Skin of body (tissue), 2 donors: ENCODE results near the gene SNX21. TPM values are rescaled to one million over a fixed set of nuclear protein-coding genes. Genes with fewer than 3 reads are reported as not detected.

Source experiments
- DNase-seq: peaks from one replicate; lab custom pipeline; 2025; lab: John Stamatoyannopoulos, UW
- total RNA-seq: library from RNA; depleted of rRNA; stranded (reverse); fragments of >200 nt; gene quantifications from one replicate; pipeline ENCODE4 v1.2.3, GENCODE V29; 2014

SNX21 gene
- total RNA-seq, 1 donor from 2014 or later: 22.8 TPM

- peak; percentile 41 for DNase-seq
Observed at GRCh38 chr20:45878076-45878761, 44.6 kb downstream of the SNX21 start.

GRCh38 chr20:45880988-45881788 lies 47.6 kb downstream of the SNX21 start, which contains the start of gene ZSWIM1:
Gene ZSWIM1 (plus strand): TSS chr20:45881227. CDS start chr20:45882593, 1,366 bp downstream.
- DNase-seq: peak; percentile 99

- DNase-seq: no peak
Observed at GRCh38 chr20:45882469-45883099, 49.0 kb downstream of the SNX21 start.

GRCh38 chr20:45883100-45883469 lies 49.5 kb downstream of the SNX21 start:
- DNase-seq: no peak

GRCh38 chr20:45886590-45887345 lies 53.2 kb downstream of the SNX21 start:
- DNase-seq: no peak

- DNase-seq: no peak
Observed at GRCh38 chr20:45887346-45887715, 53.7 kb downstream of the SNX21 start, which contains the start of gene SPATA25. Gene SPATA25 (minus strand): TSS chr20:45887622. CDS start chr20:45887590, 32 bp downstream.

- DNase-seq: no peak
Observed at GRCh38 chr20:45888681-45889080, 55.1 kb downstream of the SNX21 start.

- DNase-seq: peak; percentile 60
Observed at GRCh38 chr20:45890077-45890984, 56.7 kb downstream of the SNX21 start.

- DNase-seq: peak; percentile 81
Observed at GRCh38 chr20:45890985-45891983, 57.7 kb downstream of the SNX21 start, which contains the start of the genes CTSA and NEURL2. Gene CTSA (plus strand): TSS chr20:45891335. CDS start chr20:45891569, 234 bp downstream. Gene NEURL2 (minus strand): TSS chr20:45891208. CDS start chr20:45890991, 217 bp downstream.

GRCh38 chr20:45892049-45892825 lies 58.6 kb downstream of the SNX21 start:
- DNase-seq: no peak

Other genes with a start within 250 kb of the SNX21 start
- not detected for gene WFDC10A, start 204.1 kb upstream of the SNX21 start, total RNA-seq
- gene WFDC9, start 202.5 kb upstream of the SNX21 start, total RNA-seq: not detected
- not detected for gene WFDC11, start 163.6 kb upstream of the SNX21 start, total RNA-seq
- not detected for gene WFDC13, start 131.8 kb upstream of the SNX21 start, total RNA-seq
- gene WFDC10B, start 128.8 kb upstream of the SNX21 start, total RNA-seq: not detected
- not detected for gene SPINT4, start 111.5 kb upstream of the SNX21 start, total RNA-seq
- 0.39 TPM for gene WFDC3, start 41.9 kb upstream of the SNX21 start, total RNA-seq
- 15.8 TPM for gene DNTTIP1, start 41.8 kb upstream of the SNX21 start, total RNA-seq
- gene UBE2C, start 21.2 kb upstream of the SNX21 start, total RNA-seq: 11.9 TPM
- 472 TPM for gene TNNC2, start 6.5 kb upstream of the SNX21 start, total RNA-seq
- 15.8 TPM for gene ACOT8, start 23.6 kb downstream of the SNX21 start, total RNA-seq
- 3.6 TPM for gene ZSWIM3, start 23.8 kb downstream of the SNX21 start, total RNA-seq
- gene ZSWIM1, start 47.4 kb downstream of the SNX21 start, total RNA-seq: 4.0 TPM
- 0.69 TPM for gene SPATA25, start 53.8 kb downstream of the SNX21 start, total RNA-seq
- 2.9 TPM for gene NEURL2, start 57.4 kb downstream of the SNX21 start, total RNA-seq
- 30.9 TPM for gene CTSA, start 57.5 kb downstream of the SNX21 start, total RNA-seq
- 27.1 TPM for gene PLTP, start 78.4 kb downstream of the SNX21 start, total RNA-seq
- gene PCIF1, start 100.9 kb downstream of the SNX21 start, total RNA-seq: 13.5 TPM
- gene ZNF335, start 138.4 kb downstream of the SNX21 start, total RNA-seq: 12.2 TPM
- 5.1 TPM for gene MMP9, start 175.1 kb downstream of the SNX21 start, total RNA-seq
- 0.69 TPM for gene SLC12A5, start 195.4 kb downstream of the SNX21 start, total RNA-seq